Transverse colon (tissue), 4 donors: ENCODE results near the gene SYNE1. TPM values are rescaled to one million over a fixed set of nuclear protein-coding genes. Genes with fewer than 3 reads are reported as not detected.
"Not testable (repeated sequence)": the region's sequence is repeated elsewhere in the genome, so short reads cannot be mapped to it uniquely, and the experiment has no call there.

Experiments used
- DNase-seq: peaks from one replicate; pipeline ENCODE4 v3.0.0-alpha.2; 2019
- H3K27ac ChIP-seq, 4 donors: fragments of 200-600 bp; sonication (generic); 2 replicates each; pipeline ENCODE4 v1.5.1; 2016 to 2018; ENCODE audit warnings: inconsistent platforms in 4 of 4
- H3K27me3 ChIP-seq: fragments of 200-600 bp; sonication (generic); 2 replicates; pipeline ENCODE4 v1.5.1; 2017; ENCODE audit warnings: inconsistent platforms
- H3K36me3 ChIP-seq, 4 donors: fragments of 200-600 bp; sonication (generic); 2 replicates each; pipeline ENCODE4 v1.5.1; 2017 to 2019; ENCODE audit warnings: inconsistent platforms in 4 of 4
- H3K4me1 ChIP-seq, 4 donors: fragments of 200-600 bp; sonication (generic); 2 replicates each; pipeline ENCODE4 v1.5.1; 2017 to 2020; ENCODE audit warnings: inconsistent platforms in 4 of 4
- H3K4me3 ChIP-seq, 4 donors: fragments of 200-600 bp; sonication (generic); 1 replicate in 1 of 4; 2 replicates in 3 of 4; pipeline versions ENCODE4 v1.5.1 to v1.6.1; 2017 to 2019; ENCODE audit warnings: inconsistent platforms in 4 of 4
- H3K9me3 ChIP-seq, 2 donors: fragments of 200-600 bp; sonication (generic); 2 replicates each; pipeline ENCODE4 v1.5.1; 2017 to 2019; ENCODE audit warnings: inconsistent platforms in 2 of 2
- CTCF ChIP-seq, 5 experiments: fragments of 200-600 bp in 3 of 5; fragments of 450-650 bp in 2 of 5; sonication (generic) in 3 of 5; IDR thresholded peaks; 1 replicate in 2 of 5; 2 replicates in 3 of 5; pipeline ENCODE4 v1.5.1; 2016 to 2017; ENCODE audit warnings: antibody characterized with exemption in 5 of 5, inconsistent platforms in 3 of 5, mild to moderate bottlenecking in 2 of 5, moderate library complexity in 1 of 5
- EP300 ChIP-seq: sonication (generic); formaldehyde crosslinking; IDR thresholded peaks from one replicate; pipeline ENCODE4 v1.6.1; 2017; ENCODE audit warnings: antibody characterized with exemption, low read depth
- POLR2A ChIP-seq: fragments of 450-650 bp; IDR thresholded peaks from one replicate; pipeline ENCODE4 v1.6.1; 2016; ENCODE audit warnings: antibody characterized with exemption, mild to moderate bottlenecking, moderate library complexity
- POLR2AphosphoS5 ChIP-seq, 3 donors: sonication (generic); formaldehyde crosslinking; IDR thresholded peaks; one replicate each; pipeline ENCODE4 v1.6.1; 2016; ENCODE audit warnings: antibody characterized with exemption in 3 of 3
- WGBS, 2 donors: methylation state at CpG; one replicate each; pipeline ENCODE4 v1.1.5; 2018; ENCODE audit warnings: low coverage in 1 of 2; 5-methylcytosine and 5-hydroxymethylcytosine counted together
- in situ Hi-C, 4 donors: fragments of 200-750 bp; cut with MboI; loops; one replicate each; pipeline versions ENCODE4 v1.15.0 to v1.15.1; 2017; ENCODE audit warnings: low sequenced_read_pairs in 3 of 4, low pct_ligation_motif_present in 1 of 4, low pct_unique_long_range_greater_than_20kb in 1 of 4
- intact Hi-C: fragments of 100-400 bp; cut with DNase I; formaldehyde crosslinking; loops from one replicate; pipeline ENCODE4 v1.15.1; 2023; ENCODE audit warnings: low total_unique reads
- total RNA-seq, 4 donors: library from RNA; depleted of rRNA; stranded (reverse); fragments of >200 nt; gene quantifications; one replicate each; pipeline ENCODE4 v1.1.0, GENCODE V29; 2016

Gene SYNE1
- total RNA-seq, 4 donors from 2014 or later: 31.4 to 87.2 (median 59.7) TPM

- Histone ChIP-seq H3K4me1 (no peaks in the 10 kb centered on the region), H3K27me3 (no peaks in the 10 kb centered on the region), H3K36me3 (peaks cover 0 to 28% (median 6%) of the 10 kb centered on the region in 4 donors), H3K27ac (no peak overlapping the region), H3K4me3 (no peak overlapping the region), H3K9me3 (no peaks in the 10 kb centered on the region)
- intact Hi-C loops (no loop called here), in situ Hi-C loops (no loop called here)
- WGBS, 2 donors: 89 to 100% methylated on average over 2 to 6 of the region's 6 CpGs
- TF ChIP-seq POLR2A: no peak
- TF ChIP-seq POLR2AphosphoS5 (IDR thresholded peaks at IDR 0.05): no peak
- no peak for TF ChIP-seq EP300
- no peak for TF ChIP-seq CTCF (IDR thresholded peaks at IDR 0.05)
- no peak for DNase-seq
These were observed 489.9 kb downstream of the SYNE1 start for GRCh38 chr6:152147269-152147668.

GRCh38 chr6:152146385-152146784, 490.8 kb downstream of the SYNE1 start:
- no peak for DNase-seq
- H3K27me3 ChIP-seq: no peaks in the 10 kb centered on the region
- 82 to 100% methylated on average over 1 of the region's 1 CpG for WGBS, 2 donors
- no peak overlapping the region for H3K4me3 ChIP-seq
- peak overlapping the region in 1 of 4 donors; percentile 6 for H3K27ac ChIP-seq
- no peaks in the 10 kb centered on the region for H3K9me3 ChIP-seq
- no peaks in the 10 kb centered on the region for H3K4me1 ChIP-seq
- TF ChIP-seq POLR2A: no peak
- peak in 1 of 3 donors; percentile 41 for TF ChIP-seq POLR2AphosphoS5 (IDR thresholded peaks at IDR 0.05)
- H3K36me3 ChIP-seq: peaks cover 0 to 27% (median 6%) of the 10 kb centered on the region in 4 donors
- in situ Hi-C loops (no loop called here), intact Hi-C loops (no loop called here)

GRCh38 chr6:152143359-152143758, 493.8 kb downstream of the SYNE1 start:
- in situ Hi-C loops (no loop called here), intact Hi-C loops (no loop called here)
- Histone ChIP-seq H3K4me3 (no peak overlapping the region), H3K4me1 (no peaks in the 10 kb centered on the region), H3K27me3 (no peaks in the 10 kb centered on the region), H3K9me3 (no peaks in the 10 kb centered on the region), H3K27ac (no peak overlapping the region), H3K36me3 (peaks cover 0 to 9% (median 0%) of the 10 kb centered on the region in 4 donors)
- whole genome bisulfite sequencing, 2 donors: 93 to 100% methylated on average over 7 to 11 of the region's 11 CpGs
- no peak for DNase-seq
- TF ChIP-seq POLR2A (no peak), CTCF (IDR thresholded peaks at IDR 0.05) (no peak), POLR2AphosphoS5 (IDR thresholded peaks at IDR 0.05) (no peak), EP300 (no peak)

GRCh38 chr6:152142105-152142504, 495.1 kb downstream of the SYNE1 start:
- H3K4me1 ChIP-seq: no peaks in the 10 kb centered on the region
- no peaks in the 10 kb centered on the region for H3K9me3 ChIP-seq
- H3K36me3 ChIP-seq: no peaks in the 10 kb centered on the region
- no peak overlapping the region for H3K4me3 ChIP-seq
- intact Hi-C loops (no loop called here), in situ Hi-C loops (no loop called here)
- TF ChIP-seq POLR2AphosphoS5 (IDR thresholded peaks at IDR 0.05) (no peak), CTCF (IDR thresholded peaks at IDR 0.05) (no peak), EP300 (no peak), POLR2A (no peak)
- 65 to 68% methylated on average over 5 of the region's 5 CpGs for WGBS, 2 donors
- DNase-seq: no peak
- H3K27me3 ChIP-seq: no peaks in the 10 kb centered on the region
- no peak overlapping the region for H3K27ac ChIP-seq

GRCh38 chr6:152138344-152138743, 498.8 kb downstream of the SYNE1 start:
- H3K9me3 ChIP-seq, H3K4me3 ChIP-seq, in situ Hi-C loops, H3K27ac ChIP-seq, H3K4me1 ChIP-seq, intact Hi-C loops, H3K27me3 ChIP-seq, DNase-seq: not testable (repeated sequence)
- H3K36me3 ChIP-seq: peaks cover 0 to 10% (median 3%) of the 10 kb centered on the region in 4 donors
- WGBS, 2 donors: 95 to 96% methylated on average over 5 to 6 of the region's 6 CpGs
